ENCODE data around the gene RAB1A. TPM values are rescaled to one million over a fixed set of nuclear protein-coding genes. Genes with fewer than 3 reads are reported as not detected.
A peak's percentile ranks its signal among the peaks of the same experiment; 100 is the strongest.

RAB1A gene
- total and polyA plus RNA-seq, 2 of the 13 experiments (the other 11 are each of a cell fraction or from before 2014, with no cell fraction given), result 206 to 226 TPM

GRCh38 chr2:65055422-65056214, 74.3 kb downstream of the RAB1A start (continued):
- TF ChIP-seq ZNF576 (CRISPR knock-in tag; IDR thresholded peaks at IDR 0.05), result no peak; the same call in 1 of the 2 replicates
- no peak for TF ChIP-seq IRF9 (CRISPR knock-in tag; IDR thresholded peaks at IDR 0.05; ENCODE audit: borderline replicate concordance)
- TF ChIP-seq MLLT10 (CRISPR knock-in tag; IDR thresholded peaks at IDR 0.05), result no peak
- TF ChIP-seq ZNF101 (CRISPR knock-in tag; IDR thresholded peaks at IDR 0.05; ENCODE audit: borderline replicate concordance, low read depth), result no peak
- no peak for TF ChIP-seq TCF12 (IDR thresholded peaks at IDR 0.05)
- TF ChIP-seq TCF12 (CRISPR knock-in tag; IDR thresholded peaks at IDR 0.05), result no peak
- peak; percentile 80 for TF ChIP-seq FOXA3 (CRISPR knock-in tag; IDR thresholded peaks at IDR 0.05)
- TF ChIP-seq ATF5 (CRISPR knock-in tag; IDR thresholded peaks at IDR 0.05; ENCODE audit: low read depth), result no peak; the same call in 1 of the 2 replicates
- TF ChIP-seq ZSCAN31 (CRISPR knock-in tag; IDR thresholded peaks at IDR 0.05; ENCODE audit: low read depth), result peak; percentile 50; the same call in 1 of the 2 replicates
- no peak; the same call in none of the 2 replicates for TF ChIP-seq ARID2 (CRISPR knock-in tag; IDR thresholded peaks at IDR 0.05; ENCODE audit: borderline replicate concordance)
- TF ChIP-seq SRY (CRISPR knock-in tag; IDR thresholded peaks at IDR 0.05), result peak; percentile 58; the same call in 1 of the 2 replicates
- no peak for TF ChIP-seq STAT5B (CRISPR knock-in tag; IDR thresholded peaks at IDR 0.05)
- peak; percentile 57; the same call in 1 of the 2 replicates for TF ChIP-seq ZBTB39 (CRISPR knock-in tag; IDR thresholded peaks at IDR 0.05)
- TF ChIP-seq IRF2 (CRISPR knock-in tag; IDR thresholded peaks at IDR 0.05), result no peak
- peak; percentile 79 for TF ChIP-seq SAP130 (CRISPR knock-in tag; IDR thresholded peaks at IDR 0.05; ENCODE audit: low read depth)
- TF ChIP-seq RCOR2 (CRISPR knock-in tag; IDR thresholded peaks at IDR 0.05), result no peak
- no peak for TF ChIP-seq ZNF616 (CRISPR knock-in tag; IDR thresholded peaks at IDR 0.05; ENCODE audit: low read depth)
- TF ChIP-seq SUZ12 (IDR thresholded peaks at IDR 0.05; ENCODE audit: low read depth, low read length), result no peak
- TF ChIP-seq HOXA5 (CRISPR knock-in tag; IDR thresholded peaks at IDR 0.05), result no peak; the same call in 1 of the 2 replicates
- peak; percentile 54; the same call in 1 of the 2 replicates for TF ChIP-seq HDAC2 (CRISPR knock-in tag; IDR thresholded peaks at IDR 0.05)
- TF ChIP-seq STAT6 (CRISPR knock-in tag; IDR thresholded peaks at IDR 0.05; ENCODE audit: borderline replicate concordance), result no peak; the same call in 1 of the 2 replicates
- peak; percentile 29; the same call in 1 of the 2 replicates for TF ChIP-seq ZNF329 (CRISPR knock-in tag; IDR thresholded peaks at IDR 0.05; ENCODE audit: low read depth)
- TF ChIP-seq ATF7 (IDR thresholded peaks at IDR 0.05), result no peak
- TF ChIP-seq ATF7 (CRISPR knock-in tag; IDR thresholded peaks at IDR 0.05), result no peak
